Memory B cell (primary cell): ENCODE measurements around the gene GABARAPL1.

Experiments
- ATAC-seq: fragments of 150-1000 bp; cut with Tn5 transposase; 2 replicates; pipeline ENCODE4 v1.10.0; 2021; ENCODE audit warnings: low read depth, mild to moderate bottlenecking, moderate library complexity
- DNase-seq, 2 donors: peaks; one replicate each; pipeline ENCODE4 v3.0.0; 2022; ENCODE audit warnings: low spot score in 2 of 2
- H3K27ac Mint-ChIP-seq: one replicate; pipeline ENCODE4 v1.8.0; 2022; ENCODE audit warnings: mild to moderate bottlenecking, moderate library complexity, mixed read lengths
- H3K27me3 Mint-ChIP-seq: one replicate; pipeline ENCODE4 v1.8.0; 2022; ENCODE audit warnings: mixed read lengths
- H3K36me3 Mint-ChIP-seq: one replicate; pipeline ENCODE4 v1.8.0; 2022; ENCODE audit warnings: mild to moderate bottlenecking, mixed read lengths
- H3K4me1 Mint-ChIP-seq: one replicate; pipeline ENCODE4 v1.8.0; 2022; ENCODE audit warnings: mixed read lengths
- H3K4me3 Mint-ChIP-seq: one replicate; pipeline ENCODE4 v1.8.0; 2022; ENCODE audit warnings: mild to moderate bottlenecking, moderate library complexity, mixed read lengths
- H3K9me3 Mint-ChIP-seq: one replicate; pipeline ENCODE4 v1.8.0; 2022; ENCODE audit warnings: mixed read lengths

GABARAPL1 gene

DNA sequence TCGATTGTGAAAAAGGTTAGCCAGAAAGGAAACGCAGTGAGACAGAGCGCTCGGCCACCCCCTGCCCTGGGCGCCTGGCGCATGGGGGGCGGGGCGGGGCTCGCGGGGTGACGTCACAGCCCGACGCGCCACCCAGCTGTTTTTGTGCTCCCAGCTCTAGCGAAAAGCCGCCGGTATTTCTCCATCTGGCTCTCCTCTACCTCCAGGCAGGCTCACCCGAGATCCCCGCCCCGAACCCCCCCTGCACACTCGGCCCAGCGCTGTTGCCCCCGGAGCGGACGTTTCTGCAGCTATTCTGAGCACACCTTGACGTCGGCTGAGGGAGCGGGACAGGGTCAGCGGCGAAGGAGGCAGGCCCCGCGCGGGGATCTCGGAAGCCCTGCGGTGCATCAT is at the start of gene GABARAPL1:
Gene GABARAPL1 (plus strand): TSS at position 139 of the 393 bp plus-strand sequence. CDS start 253 bp downstream, at position 392.
- peaks cover 9% of the 10 kb centered on the region for H3K27me3 Mint-ChIP-seq
- peak within 1 kb of the TSS; percentile 95 for H3K4me3 Mint-ChIP-seq
- H3K36me3 Mint-ChIP-seq, result no peaks in the 10 kb centered on the region
- peaks cover 12% of the 10 kb centered on the region for H3K4me1 Mint-ChIP-seq
- no peaks in the 10 kb centered on the region for H3K9me3 Mint-ChIP-seq
- peak; percentile 79 for ATAC-seq
- H3K27ac Mint-ChIP-seq, result peak within 1 kb of the TSS; percentile 72
- DNase-seq, result peak; percentile 62 to 70

DNA sequence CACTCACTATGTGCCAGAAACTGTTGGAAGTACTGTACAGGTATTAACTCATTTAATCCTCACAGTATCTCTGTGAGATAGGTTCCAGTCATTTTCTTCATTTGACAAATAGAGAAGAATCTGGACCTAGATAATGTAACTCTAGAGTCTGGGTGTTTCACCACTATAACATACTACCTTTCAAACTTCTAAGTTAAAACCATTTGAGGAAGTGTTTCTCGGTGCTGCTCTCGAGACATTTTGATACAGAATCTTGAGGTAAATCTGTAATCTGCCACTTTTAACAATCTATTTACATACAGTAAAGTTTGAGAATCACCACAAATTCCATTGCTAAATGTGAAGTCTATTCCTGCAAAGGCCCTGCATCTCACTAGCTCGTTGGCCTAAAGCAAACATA is 49.6 kb upstream of the GABARAPL1 start:
- peaks cover 5% of the 10 kb centered on the region for H3K4me1 Mint-ChIP-seq
- ATAC-seq, result no peak
- peaks cover 8% of the 10 kb centered on the region for H3K27me3 Mint-ChIP-seq
- H3K9me3 Mint-ChIP-seq, result no peaks in the 10 kb centered on the region
- H3K27ac Mint-ChIP-seq, result no peak overlapping the region
- H3K4me3 Mint-ChIP-seq, result no peak overlapping the region
- no peak for DNase-seq
- no peaks in the 10 kb centered on the region for H3K36me3 Mint-ChIP-seq

DNA sequence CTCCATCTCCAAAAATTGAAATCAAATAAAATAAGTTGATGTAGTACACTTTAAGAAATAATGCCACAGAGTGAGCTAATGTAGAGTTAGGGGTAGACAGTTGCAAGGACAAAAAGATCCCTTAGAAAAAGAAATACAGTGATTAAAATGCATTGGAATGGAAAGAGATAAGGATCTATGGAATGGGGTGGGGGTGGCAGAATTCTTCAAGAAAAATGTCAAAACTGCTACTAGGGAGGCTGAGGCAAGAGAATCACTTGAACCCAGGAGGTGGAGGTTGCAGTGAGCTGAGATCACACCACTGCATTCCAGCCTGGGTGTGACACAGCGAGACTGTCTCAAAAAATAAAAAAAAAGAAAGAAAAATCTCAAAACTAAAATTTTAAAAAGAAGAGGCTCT is 47.3 kb upstream of the GABARAPL1 start:
- no peak for ATAC-seq
- no peak overlapping the region for H3K27ac Mint-ChIP-seq
- H3K4me1 Mint-ChIP-seq, result peaks cover 3% of the 10 kb centered on the region
- no peak for DNase-seq
- H3K9me3 Mint-ChIP-seq, result no peaks in the 10 kb centered on the region
- no peaks in the 10 kb centered on the region for H3K36me3 Mint-ChIP-seq
- no peak overlapping the region for H3K4me3 Mint-ChIP-seq
- peaks cover 8% of the 10 kb centered on the region for H3K27me3 Mint-ChIP-seq

DNA sequence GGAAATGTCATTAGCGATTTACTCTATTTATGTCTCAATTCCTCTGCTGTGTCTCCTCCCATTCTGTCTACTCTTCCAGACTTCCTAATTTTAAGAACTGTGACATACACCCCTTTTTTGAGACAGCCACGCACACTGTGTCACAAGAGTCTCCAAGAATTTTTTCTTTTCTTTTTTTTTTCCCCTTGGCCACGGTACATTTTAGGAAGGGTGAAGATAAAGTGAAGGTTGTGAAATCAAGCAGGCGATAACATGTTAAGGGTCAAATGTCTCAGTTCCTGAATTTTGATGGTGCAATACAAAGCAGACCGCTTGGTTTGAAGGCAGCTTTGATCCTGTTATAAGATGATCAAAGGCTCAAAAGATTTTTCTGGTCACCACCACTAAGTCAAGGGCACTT is 45.1 kb upstream of the GABARAPL1 start:
- ATAC-seq (no peak), DNase-seq (no peak)
- Mint-ChIP-seq H3K27ac (no peak overlapping the region), H3K27me3 (peaks cover 14% of the 10 kb centered on the region), H3K9me3 (no peaks in the 10 kb centered on the region), H3K4me3 (no peak overlapping the region), H3K36me3 (no peaks in the 10 kb centered on the region), H3K4me1 (no peaks in the 10 kb centered on the region)

GRCh38 chr12:10169104-10169503 is 43.6 kb upstream of the GABARAPL1 start:
- Mint-ChIP-seq H3K36me3 (no peaks in the 10 kb centered on the region), H3K27ac (no peak overlapping the region), H3K4me3 (no peak overlapping the region), H3K9me3 (no peaks in the 10 kb centered on the region), H3K27me3 (peaks cover 16% of the 10 kb centered on the region), H3K4me1 (no peaks in the 10 kb centered on the region)
- ATAC-seq, result no peak
- no peak for DNase-seq

- H3K36me3 Mint-ChIP-seq, result no peaks in the 10 kb centered on the region
- H3K4me1 Mint-ChIP-seq, result no peaks in the 10 kb centered on the region
- no peak overlapping the region for H3K27ac Mint-ChIP-seq
- peaks cover 21% of the 10 kb centered on the region for H3K27me3 Mint-ChIP-seq
- ATAC-seq (no peak), DNase-seq (no peak)
- H3K4me3 Mint-ChIP-seq, result no peak overlapping the region
- H3K9me3 Mint-ChIP-seq, result no peaks in the 10 kb centered on the region
Observed at GRCh38 chr12:10170216-10170615, 42.5 kb upstream of the GABARAPL1 start.

DNA sequence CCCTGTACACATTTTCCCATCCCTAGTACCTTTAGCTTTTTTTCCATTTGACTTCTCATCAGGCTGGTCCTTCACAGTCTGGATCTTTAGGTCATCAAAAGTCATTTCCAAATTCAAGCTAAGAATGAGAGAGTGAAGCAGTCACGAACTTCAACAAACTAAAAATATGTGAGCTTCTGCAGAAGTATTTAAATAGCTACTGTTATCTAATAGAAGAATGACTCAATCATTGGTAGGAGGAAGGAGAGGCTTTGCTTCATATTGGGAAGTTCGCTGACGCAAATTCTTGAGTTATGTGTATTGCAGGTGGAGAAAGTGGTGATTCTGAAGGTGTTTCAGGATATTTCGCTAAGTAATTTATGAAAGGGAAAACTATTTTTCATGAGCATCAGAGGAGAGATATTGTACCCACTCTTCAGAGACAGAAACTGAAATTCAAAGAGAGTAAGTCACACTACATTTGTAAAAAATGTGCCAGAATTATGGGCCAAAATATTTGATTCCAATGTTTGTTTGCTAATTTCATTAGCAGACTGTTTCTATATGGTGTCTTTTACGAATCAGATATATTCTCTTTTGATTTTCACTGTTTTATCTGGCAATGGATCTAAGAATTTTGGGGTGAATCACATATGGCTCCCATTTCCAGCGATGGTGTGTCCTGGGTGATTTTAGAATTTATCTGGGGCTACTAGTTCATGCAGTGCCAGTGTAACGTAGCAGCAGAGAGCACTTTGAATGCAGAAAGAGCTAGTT is 40.5 kb upstream of the GABARAPL1 start, which contains the start of gene OLR1:
Gene OLR1 (minus strand): TSS at position 160 of the 756 bp plus-strand sequence. CDS start 55 bp downstream, at position 105.
- peaks cover 18% of the 10 kb centered on the region for H3K27me3 Mint-ChIP-seq
- H3K4me1 Mint-ChIP-seq, result no peaks in the 10 kb centered on the region
- H3K27ac Mint-ChIP-seq, result no peak within 1 kb of the TSS
- DNase-seq (no peak), ATAC-seq (no peak)
- H3K36me3 Mint-ChIP-seq, result no peaks in the 10 kb centered on the region
- H3K4me3 Mint-ChIP-seq, result no peak within 1 kb of the TSS
- no peaks in the 10 kb centered on the region for H3K9me3 Mint-ChIP-seq

DNA sequence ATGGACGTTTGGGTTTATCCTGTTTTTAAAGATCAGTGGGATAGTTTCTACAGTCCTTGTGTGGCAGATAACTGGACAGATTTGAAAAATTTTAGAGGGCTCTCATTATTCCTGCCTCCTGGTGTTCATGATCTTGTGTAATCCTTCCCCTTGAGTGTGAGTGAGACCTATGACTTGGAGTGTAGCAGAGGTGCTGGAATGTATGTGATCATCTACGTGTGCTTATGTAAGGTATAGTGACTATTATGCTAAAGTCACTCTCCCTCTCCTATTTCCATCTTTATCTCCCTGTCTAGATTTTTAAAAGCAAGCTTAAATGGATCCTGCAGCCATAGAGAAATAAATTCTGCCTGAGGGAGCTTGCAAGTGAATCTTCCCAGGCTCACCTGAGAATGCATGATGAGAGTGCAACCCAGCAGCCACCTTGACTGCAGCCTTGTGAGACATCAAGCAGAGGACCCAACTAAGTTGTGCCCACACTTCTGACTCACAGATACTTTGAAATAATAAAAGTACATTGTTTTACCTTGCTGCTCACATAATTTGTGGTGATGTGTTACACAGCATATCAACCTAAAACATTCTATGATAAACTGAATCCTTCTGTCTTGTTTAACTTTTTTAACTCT is 37.6 kb upstream of the GABARAPL1 start:
- H3K4me3 Mint-ChIP-seq, result no peak overlapping the region
- no peaks in the 10 kb centered on the region for H3K9me3 Mint-ChIP-seq
- H3K27ac Mint-ChIP-seq, result no peak overlapping the region
- no peaks in the 10 kb centered on the region for H3K36me3 Mint-ChIP-seq
- DNase-seq (no peak), ATAC-seq (no peak)
- H3K4me1 Mint-ChIP-seq, result no peaks in the 10 kb centered on the region
- peaks cover 22% of the 10 kb centered on the region for H3K27me3 Mint-ChIP-seq

DNA sequence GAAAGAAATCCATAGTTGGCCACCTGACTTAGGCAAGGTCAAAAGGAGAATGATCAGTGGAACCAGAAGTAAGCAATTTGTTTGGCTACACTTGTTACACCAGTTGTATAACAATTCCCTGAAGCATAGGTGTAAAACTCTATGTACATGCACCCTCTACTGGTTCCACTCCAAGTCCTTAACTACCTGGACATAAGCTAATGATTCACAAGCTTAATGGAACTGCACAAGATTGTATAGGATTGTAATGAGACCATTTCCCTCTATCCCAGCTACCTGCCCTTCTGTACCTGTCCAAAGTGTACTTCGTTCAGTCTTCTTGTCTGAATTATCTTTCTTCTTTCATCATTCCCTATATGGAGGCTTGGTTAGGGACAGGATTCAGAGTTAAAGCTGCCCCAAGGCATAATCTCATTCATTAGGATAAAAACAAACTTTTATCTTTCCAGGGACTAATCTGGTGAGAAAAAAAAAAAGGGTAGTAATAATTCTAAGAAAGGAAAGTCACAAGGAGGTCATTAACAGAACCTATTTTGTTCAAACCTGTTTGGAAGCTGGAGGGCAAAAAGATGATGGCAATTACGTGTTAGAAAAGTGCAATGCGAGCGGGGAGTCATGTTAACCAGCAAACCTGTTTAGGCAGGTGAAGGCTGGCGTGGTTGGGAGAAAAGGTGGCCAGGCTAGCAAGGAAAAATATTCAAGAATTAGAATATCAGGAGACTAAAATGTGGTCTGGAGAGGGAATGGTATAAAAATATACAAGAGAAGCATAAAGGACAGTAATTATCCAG is 36.6 kb upstream of the GABARAPL1 start:
- Mint-ChIP-seq H3K36me3 (no peaks in the 10 kb centered on the region), H3K9me3 (no peaks in the 10 kb centered on the region), H3K27me3 (peaks cover 22% of the 10 kb centered on the region)

DNA sequence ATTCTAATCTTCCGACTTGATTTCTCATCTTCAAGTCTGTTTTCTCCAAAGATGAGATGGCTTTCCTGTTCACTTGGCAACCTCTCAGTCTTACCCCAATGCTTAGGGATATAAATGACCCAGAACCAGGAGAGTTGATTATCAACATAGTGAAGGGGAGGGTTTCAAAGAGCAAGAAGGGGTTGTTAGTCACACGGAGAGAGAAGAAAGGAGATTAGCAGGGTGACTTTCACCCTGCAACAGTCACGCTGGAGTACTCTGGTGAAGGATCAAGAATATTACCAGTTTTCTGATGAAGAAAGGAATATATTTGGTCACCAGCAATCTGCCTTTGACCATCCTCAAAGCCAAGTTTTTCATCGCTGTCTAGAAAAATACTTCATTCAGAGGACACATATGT is 33.9 kb upstream of the GABARAPL1 start, which contains the start of gene TMEM52B:
Gene TMEM52B (plus strand): TSS at position 212 of the 400 bp plus-strand sequence. CDS start 543 bp downstream, outside the sequence.
- no peaks in the 10 kb centered on the region for H3K4me1 Mint-ChIP-seq

More for the DNA sequence above, 36.6 kb upstream of the GABARAPL1 start:
- ATAC-seq, result no peak
- no peak for DNase-seq
- Mint-ChIP-seq H3K4me1 (no peaks in the 10 kb centered on the region), H3K4me3 (no peak overlapping the region), H3K27ac (no peak overlapping the region)

DNA sequence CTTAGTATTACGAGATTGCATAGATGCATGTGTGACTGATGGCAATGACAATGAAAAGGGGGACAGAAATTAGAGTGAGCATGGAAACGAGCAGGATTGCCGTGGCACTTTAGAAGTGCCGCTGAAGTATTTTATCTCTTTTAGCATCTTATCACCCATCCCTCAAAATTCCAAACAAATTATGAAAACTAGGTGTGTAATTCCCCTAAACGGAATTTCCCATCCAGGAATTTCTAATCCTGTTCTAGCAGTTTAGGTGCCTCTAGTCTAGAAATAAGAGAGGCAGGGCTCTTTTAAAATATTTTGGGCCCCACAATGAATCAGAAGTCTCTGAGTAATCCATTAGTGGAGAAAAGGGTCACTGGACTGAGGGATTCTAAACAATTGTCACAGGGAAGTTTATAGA is 32.9 kb upstream of the GABARAPL1 start:
- Mint-ChIP-seq H3K4me3 (no peak overlapping the region), H3K27ac (no peak overlapping the region), H3K36me3 (no peaks in the 10 kb centered on the region), H3K27me3 (peaks cover 16% of the 10 kb centered on the region), H3K4me1 (no peaks in the 10 kb centered on the region), H3K9me3 (no peaks in the 10 kb centered on the region)
- no peak for DNase-seq
- no peak for ATAC-seq

More for the DNA sequence above, 33.9 kb upstream of the GABARAPL1 start, which contains the start of gene TMEM52B:
- no peak within 1 kb of the TSS for H3K27ac Mint-ChIP-seq
- no peaks in the 10 kb centered on the region for H3K36me3 Mint-ChIP-seq
- H3K27me3 Mint-ChIP-seq, result peaks cover 19% of the 10 kb centered on the region
- no peaks in the 10 kb centered on the region for H3K9me3 Mint-ChIP-seq
- DNase-seq, result no peak
- H3K4me3 Mint-ChIP-seq, result no peak within 1 kb of the TSS
- ATAC-seq, result no peak

GRCh38 chr12:10182354-10183049 is 30.2 kb upstream of the GABARAPL1 start:
- H3K27me3 Mint-ChIP-seq, result peaks cover 14% of the 10 kb centered on the region
- no peak for DNase-seq
- no peak overlapping the region for H3K4me3 Mint-ChIP-seq
- no peak overlapping the region for H3K27ac Mint-ChIP-seq
- peaks cover 2% of the 10 kb centered on the region for H3K4me1 Mint-ChIP-seq
- ATAC-seq, result no peak
- no peaks in the 10 kb centered on the region for H3K36me3 Mint-ChIP-seq
- H3K9me3 Mint-ChIP-seq, result no peaks in the 10 kb centered on the region

DNA sequence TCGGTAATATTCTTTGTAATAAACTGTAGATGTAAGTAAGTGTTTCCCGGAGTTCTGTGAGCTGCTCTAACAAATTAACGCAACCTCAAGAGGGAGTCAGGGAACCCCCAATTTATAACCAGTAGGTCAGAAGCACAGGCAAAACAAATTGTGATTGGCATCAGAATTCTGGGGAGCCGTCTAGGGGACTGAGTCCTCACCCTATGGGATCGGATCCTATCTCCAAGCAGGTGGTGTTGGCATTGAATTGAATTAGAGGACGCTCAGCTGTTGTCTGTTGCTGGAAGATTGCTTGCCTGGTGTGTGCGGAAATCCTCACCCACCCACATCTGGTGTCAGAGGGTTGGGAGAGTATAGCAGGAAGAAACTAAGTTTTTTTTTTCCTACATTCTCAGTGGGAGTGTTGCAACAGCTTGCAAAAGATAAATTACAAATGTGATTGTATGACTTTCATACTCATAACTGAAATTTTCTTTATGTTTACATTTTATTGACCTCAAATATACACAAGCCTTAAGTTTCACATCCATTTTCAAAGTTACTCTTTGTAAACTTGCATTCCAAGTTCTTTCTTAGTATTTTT is 28.3 kb upstream of the GABARAPL1 start:
- no peak overlapping the region for H3K27ac Mint-ChIP-seq

More for the DNA sequence above, 28.3 kb upstream of the GABARAPL1 start:
- H3K27me3 Mint-ChIP-seq, result peaks cover 11% of the 10 kb centered on the region
- no peaks in the 10 kb centered on the region for H3K9me3 Mint-ChIP-seq
- no peak overlapping the region for H3K4me3 Mint-ChIP-seq
- H3K4me1 Mint-ChIP-seq, result peaks cover 2% of the 10 kb centered on the region
- DNase-seq (no peak), ATAC-seq (no peak)
- no peaks in the 10 kb centered on the region for H3K36me3 Mint-ChIP-seq
